ENCODE measurements around the gene SFXN3.

SFXN3 gene

GRCh38 chr10:101043363-101043707, 12.3 kb downstream of the SFXN3 start:
- DNase-seq (ENCODE audit: insufficient read length) (no peak), FAIRE-seq (no peak)
- TF ChIP-seq TAF1 (IDR thresholded peaks at IDR 0.05; ENCODE audit: borderline replicate concordance, low read depth, low read length) = no peak
- no peak for TF ChIP-seq POLR2AphosphoS5 (IDR thresholded peaks at IDR 0.05; ENCODE audit: low read depth, low read length)
- TF ChIP-seq POLR2A (IDR thresholded peaks at IDR 0.05; ENCODE audit: low read depth, low read length) = no peak

GRCh38 chr10:101044117-101044516, 13.1 kb downstream of the SFXN3 start:
- no peak for TF ChIP-seq TAF1 (IDR thresholded peaks at IDR 0.05; ENCODE audit: borderline replicate concordance, low read depth, low read length)
- no peak for TF ChIP-seq POLR2AphosphoS5 (IDR thresholded peaks at IDR 0.05; ENCODE audit: low read depth, low read length)
- TF ChIP-seq POLR2A (IDR thresholded peaks at IDR 0.05; ENCODE audit: low read depth, low read length) = no peak
- DNase-seq (ENCODE audit: insufficient read length) (no peak), FAIRE-seq (no peak)

GRCh38 chr10:101046332-101047238, 15.6 kb downstream of the SFXN3 start:
- no peak for DNase-seq (ENCODE audit: insufficient read length)
- FAIRE-seq = no peak
- TF ChIP-seq TAF1 (IDR thresholded peaks at IDR 0.05; ENCODE audit: borderline replicate concordance, low read depth, low read length) (no peak), POLR2AphosphoS5 (IDR thresholded peaks at IDR 0.05; ENCODE audit: low read depth, low read length) (no peak), POLR2A (IDR thresholded peaks at IDR 0.05; ENCODE audit: low read depth, low read length) (no peak)

GRCh38 chr10:101047268-101047667, 16.2 kb downstream of the SFXN3 start:
- DNase-seq (ENCODE audit: insufficient read length) (no peak), FAIRE-seq (no peak)
- TF ChIP-seq POLR2A (IDR thresholded peaks at IDR 0.05; ENCODE audit: low read depth, low read length) (no peak), TAF1 (IDR thresholded peaks at IDR 0.05; ENCODE audit: borderline replicate concordance, low read depth, low read length) (no peak), POLR2AphosphoS5 (IDR thresholded peaks at IDR 0.05; ENCODE audit: low read depth, low read length) (no peak)

GRCh38 chr10:101047961-101048892, 17.2 kb downstream of the SFXN3 start:
- DNase-seq (ENCODE audit: insufficient read length) (no peak), FAIRE-seq (no peak)
- no peak for TF ChIP-seq POLR2AphosphoS5 (IDR thresholded peaks at IDR 0.05; ENCODE audit: low read depth, low read length)
- no peak for TF ChIP-seq TAF1 (IDR thresholded peaks at IDR 0.05; ENCODE audit: borderline replicate concordance, low read depth, low read length)
- TF ChIP-seq POLR2A (IDR thresholded peaks at IDR 0.05; ENCODE audit: low read depth, low read length) = no peak

- TF ChIP-seq POLR2AphosphoS5 (IDR thresholded peaks at IDR 0.05; ENCODE audit: low read depth, low read length) (no peak), TAF1 (IDR thresholded peaks at IDR 0.05; ENCODE audit: borderline replicate concordance, low read depth, low read length) (no peak), POLR2A (IDR thresholded peaks at IDR 0.05; ENCODE audit: low read depth, low read length) (no peak)
- DNase-seq (ENCODE audit: insufficient read length) (peak; percentile 81), FAIRE-seq (peak; percentile 78)
Observed at GRCh38 chr10:101050208-101051069, 19.4 kb downstream of the SFXN3 start.

GRCh38 chr10:101052285-101052684, 21.3 kb downstream of the SFXN3 start:
- FAIRE-seq (no peak), DNase-seq (ENCODE audit: insufficient read length) (no peak)

GRCh38 chr10:101053516-101053915, 22.5 kb downstream of the SFXN3 start:
- FAIRE-seq (no peak), DNase-seq (ENCODE audit: insufficient read length) (no peak)
- TF ChIP-seq POLR2AphosphoS5 (IDR thresholded peaks at IDR 0.05; ENCODE audit: low read depth, low read length) = no peak
- no peak for TF ChIP-seq TAF1 (IDR thresholded peaks at IDR 0.05; ENCODE audit: borderline replicate concordance, low read depth, low read length)
- TF ChIP-seq POLR2A (IDR thresholded peaks at IDR 0.05; ENCODE audit: low read depth, low read length) = no peak

More at GRCh38 chr10:101052285-101052684, 21.3 kb downstream of the SFXN3 start:
- TF ChIP-seq TAF1 (IDR thresholded peaks at IDR 0.05; ENCODE audit: borderline replicate concordance, low read depth, low read length) (no peak), POLR2AphosphoS5 (IDR thresholded peaks at IDR 0.05; ENCODE audit: low read depth, low read length) (no peak), POLR2A (IDR thresholded peaks at IDR 0.05; ENCODE audit: low read depth, low read length) (no peak)

- DNase-seq (ENCODE audit: insufficient read length) (no peak), FAIRE-seq (no peak)
- TF ChIP-seq TAF1 (IDR thresholded peaks at IDR 0.05; ENCODE audit: borderline replicate concordance, low read depth, low read length) (no peak), POLR2A (IDR thresholded peaks at IDR 0.05; ENCODE audit: low read depth, low read length) (no peak), POLR2AphosphoS5 (IDR thresholded peaks at IDR 0.05; ENCODE audit: low read depth, low read length) (no peak)
Observed at GRCh38 chr10:101054351-101054750, 23.3 kb downstream of the SFXN3 start.

GRCh38 chr10:101054876-101055275, 23.8 kb downstream of the SFXN3 start:
- FAIRE-seq = no peak
- no peak for DNase-seq (ENCODE audit: insufficient read length)
- TF ChIP-seq POLR2A (IDR thresholded peaks at IDR 0.05; ENCODE audit: low read depth, low read length) = no peak
- TF ChIP-seq TAF1 (IDR thresholded peaks at IDR 0.05; ENCODE audit: borderline replicate concordance, low read depth, low read length) = no peak
- TF ChIP-seq POLR2AphosphoS5 (IDR thresholded peaks at IDR 0.05; ENCODE audit: low read depth, low read length) = no peak
